CD4-positive, alpha-beta T cell treated with Interleukin-17A for 1 hour (primary cell): ENCODE results near the gene DIP2C.
"Not testable (repeated sequence)": the region's sequence is repeated elsewhere in the genome, so short reads cannot be mapped to it uniquely, and the experiment has no call there.

Source experiments
- DNase-seq: peaks from one replicate; pipeline ENCODE4 v3.0.0-alpha.2; 2020

The DIP2C gene

DNA sequence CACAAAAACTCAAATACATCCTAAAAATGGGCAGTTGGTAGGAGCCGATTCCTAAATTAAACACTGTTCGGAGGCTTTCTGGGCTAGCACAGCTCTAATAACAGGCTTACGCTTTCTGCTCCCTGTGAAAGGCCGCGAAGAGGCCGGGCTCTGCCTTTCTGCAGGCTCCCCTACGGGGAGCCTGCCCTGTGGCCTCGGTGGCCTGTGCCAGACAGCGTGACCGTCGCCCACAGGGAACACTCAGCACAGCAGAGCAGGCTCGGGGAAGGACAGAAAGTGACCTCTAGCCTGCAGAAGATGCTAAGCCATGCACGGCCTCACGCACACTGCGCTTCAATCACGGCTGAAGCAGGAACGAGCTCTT is 64.2 kb downstream of the DIP2C start:
- DNase-seq, result no peak

DNA sequence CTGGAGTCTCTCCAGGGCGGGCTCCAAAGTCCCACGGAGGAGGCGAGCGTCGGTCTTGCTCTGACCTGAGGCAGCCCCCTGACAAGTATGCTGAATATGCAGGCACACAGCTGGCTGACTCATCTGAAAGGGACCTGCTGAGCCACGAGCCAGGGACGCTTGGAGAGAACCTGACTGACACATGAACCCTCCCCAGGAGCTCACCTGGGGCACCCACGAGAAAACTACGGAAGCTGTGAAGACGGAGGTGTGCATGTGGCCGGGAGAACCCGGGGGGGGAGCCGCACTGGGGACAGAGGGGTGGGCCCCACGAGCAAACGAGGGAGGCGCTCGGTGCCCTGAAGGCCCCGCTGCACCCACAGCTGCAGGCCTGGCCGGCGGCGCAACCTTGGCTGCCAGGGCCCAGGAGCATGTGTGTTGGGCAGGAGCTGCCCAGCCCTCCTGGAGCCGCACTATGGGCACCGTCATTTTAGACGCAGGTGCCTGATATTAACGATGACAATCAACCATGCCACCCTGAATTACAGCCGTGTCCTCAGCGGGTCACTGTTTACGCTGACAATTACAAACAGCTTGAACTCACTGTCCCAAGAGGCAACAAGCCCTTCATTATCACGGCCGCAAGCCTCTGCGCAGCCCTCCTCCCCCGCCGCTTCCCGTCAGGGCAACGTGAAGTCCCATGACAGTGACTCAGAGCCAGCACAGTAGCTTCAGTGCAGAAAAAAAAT is 64.7 kb downstream of the DIP2C start:
- DNase-seq, result no peak

DNA sequence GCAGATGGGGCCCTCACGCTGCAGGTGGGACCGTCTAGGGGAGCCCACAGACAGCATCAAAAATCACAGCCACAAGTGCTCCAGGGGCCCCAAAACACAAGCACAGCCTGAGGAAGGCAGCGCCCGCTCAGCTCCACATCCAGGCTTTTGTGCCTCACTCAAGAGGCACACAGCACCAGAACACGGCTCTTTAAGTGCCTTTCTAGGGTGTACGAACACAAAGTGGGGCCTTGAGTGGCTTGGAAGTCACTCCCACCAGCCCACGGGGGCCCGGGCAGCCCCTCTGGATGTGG is 65.2 kb downstream of the DIP2C start:
- DNase-seq, result no peak

DNA sequence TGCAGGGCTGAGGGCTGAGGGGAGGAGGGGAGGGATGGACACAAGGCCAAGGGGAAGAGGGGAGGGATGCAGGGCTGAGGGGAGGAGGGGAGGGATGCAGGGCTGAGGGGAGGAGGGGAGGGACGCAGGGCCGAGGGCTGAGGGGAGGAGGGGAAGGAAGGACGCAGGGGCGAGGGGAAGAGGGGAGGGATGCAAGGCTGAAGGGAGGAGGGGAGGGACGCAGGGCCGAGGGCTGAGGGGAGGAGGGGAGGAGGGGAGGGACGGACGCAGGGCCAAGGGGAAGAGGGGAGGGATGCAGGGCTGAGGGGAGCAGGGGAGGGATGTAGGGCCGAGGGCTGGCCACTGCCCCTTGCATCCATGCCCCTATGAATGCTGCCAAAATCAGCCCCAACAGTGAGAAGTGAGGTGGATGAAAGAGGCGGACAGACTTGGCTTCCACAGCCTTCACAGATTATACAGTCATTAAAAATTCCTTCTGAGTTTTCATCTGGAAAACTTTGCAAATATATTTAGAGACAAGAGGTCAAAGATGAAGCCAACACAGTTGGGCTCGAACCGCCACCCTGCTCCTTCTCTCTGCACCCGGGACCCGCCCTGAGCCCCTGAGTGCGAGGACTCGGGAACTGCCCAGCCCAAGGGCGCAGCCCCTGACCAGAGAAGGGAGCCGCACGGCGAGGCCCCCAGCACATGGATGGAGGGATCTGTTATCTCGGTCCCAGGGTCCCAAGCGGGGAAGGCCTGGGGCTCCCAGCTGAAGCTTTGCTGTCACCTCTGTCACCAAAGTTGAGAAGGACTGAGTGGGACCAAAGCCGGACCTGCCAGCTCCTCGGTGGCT is 65.8 kb downstream of the DIP2C start:
- DNase-seq, result no peak

DNA sequence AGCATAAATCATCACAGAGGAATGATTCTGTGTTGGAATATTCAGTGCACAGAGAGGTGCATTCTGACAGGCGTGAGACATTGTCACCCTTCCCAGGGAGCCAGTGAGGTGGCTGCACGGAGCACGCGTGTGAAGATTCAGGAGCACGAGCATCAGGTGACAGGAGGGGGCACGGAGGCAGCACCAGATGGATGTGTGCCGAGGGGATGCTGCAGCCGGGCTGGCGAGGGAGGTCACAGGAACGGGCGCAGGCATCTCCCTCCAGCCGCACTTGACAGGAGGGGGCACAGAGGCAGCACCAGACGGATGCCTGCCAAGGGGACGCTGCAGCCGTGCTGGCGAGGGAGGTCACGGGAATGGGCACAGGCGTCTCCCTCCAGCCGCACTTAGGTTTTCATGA is 66.5 kb downstream of the DIP2C start:
- no peak for DNase-seq

DNA sequence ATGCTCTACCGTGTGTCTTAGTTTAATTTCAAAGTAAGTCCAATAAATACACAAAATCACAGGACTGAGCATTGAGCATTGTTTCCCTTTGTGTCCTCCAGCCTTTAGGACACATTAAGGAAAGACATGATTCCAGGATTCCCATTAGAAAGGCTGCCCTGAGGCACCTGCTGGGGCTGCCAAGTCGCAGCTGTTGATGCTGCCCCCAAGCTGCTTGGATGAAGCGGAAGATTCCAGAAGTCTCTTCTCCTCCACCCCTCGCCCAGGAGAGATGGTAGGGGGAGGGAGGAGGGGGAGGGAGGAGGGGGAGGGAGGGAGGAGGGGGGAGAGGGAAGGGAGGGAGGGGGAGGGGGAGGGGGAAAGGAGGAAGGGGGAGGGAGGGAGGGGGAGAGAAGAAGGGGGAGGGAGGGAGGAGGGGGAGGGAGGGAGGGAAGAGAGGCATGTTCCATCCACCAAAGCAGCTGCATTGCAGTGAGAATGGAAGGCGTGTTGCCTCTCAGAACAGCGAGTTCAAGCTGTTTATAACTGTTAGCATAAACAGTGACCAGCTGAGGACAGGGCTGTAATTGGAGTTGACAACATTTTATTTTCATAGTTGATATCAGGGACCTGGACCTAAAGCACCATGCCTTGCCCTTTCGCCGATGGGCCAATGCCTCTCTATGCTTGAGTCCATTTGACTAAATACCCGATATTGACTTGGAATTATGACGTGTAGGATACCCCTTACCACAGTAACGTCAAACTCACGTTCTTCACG is 67.3 kb downstream of the DIP2C start:
- no peak for DNase-seq

DNA sequence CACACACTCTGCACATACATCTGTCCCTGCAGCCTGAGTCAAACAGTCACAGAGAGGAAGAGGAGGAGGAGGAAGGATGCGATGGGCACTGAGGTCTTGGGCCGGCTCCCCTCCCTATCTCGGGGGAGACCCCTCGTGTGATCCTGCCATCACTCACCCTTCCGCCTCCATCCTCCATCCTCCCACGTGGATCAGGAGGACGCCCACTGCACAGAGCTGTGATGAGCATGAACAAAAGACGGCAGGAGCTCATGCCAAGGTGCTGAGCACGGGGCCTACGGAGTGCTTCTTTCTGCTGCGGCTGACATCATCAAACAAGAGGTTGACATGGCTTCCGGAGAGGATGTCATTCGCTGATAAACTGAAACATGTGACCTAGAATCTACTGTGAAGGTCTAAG is 68.0 kb downstream of the DIP2C start:
- DNase-seq, result no peak

DNA sequence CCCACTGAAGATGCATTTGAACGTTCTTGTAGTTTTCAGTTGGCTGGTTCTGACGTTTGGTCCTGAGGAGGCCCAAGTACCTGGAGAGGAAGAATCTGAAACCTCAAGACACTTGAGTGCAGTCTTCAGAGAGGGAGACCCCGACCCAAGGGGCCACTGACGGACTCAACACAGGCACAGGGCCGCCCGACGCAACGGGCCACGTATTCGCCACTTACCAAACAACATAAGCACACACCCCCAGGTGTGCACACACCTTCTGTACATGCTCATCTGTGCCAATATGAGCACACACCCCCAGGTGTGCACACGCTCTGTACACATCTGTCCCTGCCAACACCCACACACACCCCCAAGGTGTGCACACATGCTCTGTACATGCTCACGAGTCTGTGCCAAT is 68.5 kb downstream of the DIP2C start:
- no peak for DNase-seq

DNA sequence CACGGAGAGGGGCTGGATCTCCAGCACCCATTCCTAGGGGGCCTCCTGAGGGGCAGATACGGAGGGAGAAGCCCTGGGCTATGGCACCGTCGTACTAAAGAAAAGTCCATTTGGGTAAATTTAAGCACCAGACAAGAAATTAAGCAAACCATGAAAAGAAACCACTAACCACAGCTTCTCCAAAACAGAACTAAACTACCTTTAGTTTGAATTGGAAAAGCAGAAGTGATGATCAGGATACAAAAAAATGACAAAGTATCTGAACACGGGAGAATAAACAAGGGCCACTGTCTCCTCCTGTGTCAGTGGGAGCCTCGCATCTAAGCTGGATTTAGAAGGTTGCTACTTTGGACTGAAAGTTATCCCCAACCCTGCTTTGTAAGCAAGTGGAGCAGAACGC is 69.1 kb downstream of the DIP2C start:
- no peak for DNase-seq

DNA sequence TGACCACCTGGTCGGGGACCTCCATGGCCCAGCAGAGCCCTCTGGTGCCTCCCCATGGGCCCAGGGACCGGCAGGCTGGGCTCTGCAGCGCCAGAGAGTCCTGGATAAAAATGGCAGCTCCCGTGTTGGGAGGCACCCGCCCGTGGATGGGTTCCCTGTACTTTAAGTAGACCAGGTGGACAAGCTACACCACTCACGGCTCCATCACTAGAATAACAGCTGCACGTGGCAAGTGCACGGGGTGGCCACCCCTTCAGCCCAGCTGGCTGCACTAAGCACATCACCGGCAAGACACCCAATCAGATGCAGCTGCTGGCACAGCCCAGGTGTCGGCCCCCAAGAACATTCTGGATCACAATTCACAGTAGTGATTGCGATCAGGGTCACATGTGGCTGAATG is 69.8 kb downstream of the DIP2C start:
- no peak for DNase-seq

DNA sequence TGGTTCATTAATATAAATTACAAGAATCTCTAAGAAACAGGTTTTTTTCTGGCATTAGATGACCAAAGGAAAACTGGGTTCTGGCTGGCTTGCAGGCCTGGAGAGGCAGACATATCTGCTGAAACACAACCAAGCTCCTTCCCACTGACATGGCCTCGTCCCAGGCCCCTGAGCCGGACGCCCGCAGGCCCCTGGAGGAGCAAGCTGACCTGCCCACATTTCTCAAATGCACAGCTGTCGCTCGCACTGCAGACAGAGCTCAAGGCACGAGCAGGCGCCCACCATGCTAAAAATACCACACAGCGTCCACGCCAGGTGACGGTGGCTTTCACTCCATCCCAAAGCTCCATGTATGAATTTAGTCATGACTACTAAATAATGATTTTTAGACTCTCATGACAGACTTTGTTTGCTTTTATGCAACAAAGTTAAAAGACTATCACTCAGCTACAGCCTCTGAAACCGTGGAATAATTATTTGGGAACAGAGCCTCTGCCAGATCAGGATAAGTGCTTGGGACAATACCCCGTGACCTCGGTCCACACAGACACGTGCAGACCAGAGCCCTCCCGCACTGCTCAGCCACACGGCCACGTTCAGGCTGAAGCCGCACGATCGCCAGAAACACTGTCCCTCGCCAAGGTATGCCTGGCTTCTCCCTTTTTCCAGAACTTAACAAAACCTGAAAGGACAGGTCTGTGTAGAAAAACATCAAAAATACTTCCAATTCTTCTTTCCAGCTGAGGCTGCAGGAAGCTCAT is 71.1 kb downstream of the DIP2C start:
- no peak for DNase-seq

DNA sequence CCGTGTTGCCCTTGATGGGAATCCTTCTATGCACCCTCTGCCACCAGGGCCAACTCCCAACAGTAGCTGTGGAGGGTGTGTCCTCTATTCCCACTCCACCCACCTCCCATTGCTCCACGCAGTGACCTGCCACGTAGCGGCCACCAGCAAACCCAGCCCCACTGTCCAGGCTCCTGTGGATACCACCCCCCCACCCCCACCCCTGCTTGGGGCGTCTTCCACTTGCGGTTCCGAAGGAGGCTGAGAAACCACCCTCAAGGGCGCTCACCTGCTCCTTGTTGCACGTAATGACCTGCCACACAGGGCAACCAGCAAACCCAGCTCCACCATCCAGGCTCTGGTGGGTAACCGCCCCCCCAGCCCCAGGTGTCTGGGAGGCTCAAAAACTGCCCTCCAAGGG is 72.0 kb downstream of the DIP2C start:
- no peak for DNase-seq

DNA sequence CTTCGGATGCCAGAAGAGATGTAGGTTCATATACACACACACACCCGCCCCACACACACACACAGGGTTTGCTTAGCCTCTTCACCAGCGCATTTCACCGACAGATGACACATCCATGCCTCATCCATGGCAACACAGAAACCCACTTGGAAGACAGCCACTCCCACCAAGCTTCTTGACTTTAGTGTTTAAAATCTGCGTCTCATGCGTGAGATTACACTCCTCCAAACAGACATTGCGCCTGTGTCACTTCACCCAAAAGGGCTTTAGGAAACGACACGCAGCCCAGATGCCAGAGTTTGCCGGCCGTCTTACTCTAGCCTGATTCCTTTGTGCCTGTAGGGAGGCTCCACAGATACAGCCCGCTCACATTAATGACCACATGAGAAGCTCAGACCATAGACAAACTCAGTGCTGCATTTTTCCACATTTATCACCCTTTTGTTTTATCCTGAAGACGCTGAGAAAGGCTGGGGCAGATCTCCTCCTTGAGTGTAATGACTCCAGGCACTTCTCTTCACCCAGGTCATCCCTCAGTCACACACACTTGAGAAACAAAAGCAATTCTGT is 73.8 kb downstream of the DIP2C start:
- DNase-seq, result no peak

DNA sequence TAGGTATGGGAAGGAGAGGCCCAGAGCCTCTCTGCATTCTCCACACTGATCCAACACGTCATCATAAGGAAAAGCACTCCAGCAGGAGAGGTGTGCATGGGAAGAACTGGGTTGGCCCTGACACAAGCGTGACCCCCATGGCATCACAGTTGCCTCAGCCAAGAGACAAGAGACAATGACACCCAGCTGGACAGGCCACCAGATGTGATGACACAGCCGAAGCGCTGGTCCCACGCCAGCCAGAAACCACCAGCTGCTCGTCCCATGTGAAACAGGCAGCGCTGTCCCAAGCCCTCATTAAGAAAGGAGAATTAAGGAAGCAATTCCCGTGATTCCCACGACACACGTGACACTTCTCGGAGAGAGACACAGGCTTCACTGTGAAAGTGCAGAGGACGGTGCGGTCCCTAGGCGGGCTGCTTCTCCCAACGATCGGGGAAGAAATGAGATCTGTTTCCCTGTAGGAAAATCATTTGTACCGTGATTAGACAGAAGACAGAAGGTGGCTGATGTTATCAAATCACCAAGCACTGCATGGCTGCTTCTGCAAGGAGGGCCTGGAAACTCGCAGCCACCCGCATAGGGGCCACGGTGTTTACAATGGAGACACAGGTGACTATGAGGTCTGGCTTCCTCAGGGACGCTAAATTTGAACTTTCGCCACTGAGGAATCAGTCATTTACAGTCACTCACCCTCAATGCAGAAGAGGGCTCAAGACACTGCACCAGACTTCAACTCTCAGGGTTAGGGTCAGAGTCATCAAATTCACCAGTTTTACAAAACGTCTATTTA is 74.5 kb downstream of the DIP2C start:
- no peak for DNase-seq

DNA sequence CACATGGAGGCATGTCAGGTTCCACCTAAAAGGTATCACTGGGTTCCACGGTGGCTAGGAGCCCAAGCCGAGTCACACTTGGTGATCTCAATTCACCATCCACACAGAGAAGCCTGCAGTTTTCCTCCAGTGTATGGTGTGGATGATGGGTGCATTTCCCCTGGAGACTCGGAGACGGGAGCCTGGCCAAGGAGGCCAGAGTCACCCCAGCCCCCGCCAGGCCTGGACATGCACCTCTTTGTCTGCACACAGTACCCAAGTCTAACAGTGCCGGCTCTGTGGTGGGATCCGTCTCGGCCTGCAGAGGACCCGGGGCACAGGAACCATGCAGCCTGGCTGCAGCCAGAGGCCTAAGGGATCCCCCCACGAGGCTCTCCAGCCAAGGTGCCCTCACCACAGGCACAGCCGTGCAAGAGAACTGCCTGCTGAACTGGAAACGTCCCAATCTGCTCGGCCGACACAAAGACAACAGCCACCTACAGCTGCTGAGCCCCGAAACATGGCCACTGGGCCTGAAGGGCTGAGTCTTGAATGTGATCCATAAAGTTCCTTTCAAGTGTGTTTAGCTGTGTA is 75.2 kb downstream of the DIP2C start:
- no peak for DNase-seq

DNA sequence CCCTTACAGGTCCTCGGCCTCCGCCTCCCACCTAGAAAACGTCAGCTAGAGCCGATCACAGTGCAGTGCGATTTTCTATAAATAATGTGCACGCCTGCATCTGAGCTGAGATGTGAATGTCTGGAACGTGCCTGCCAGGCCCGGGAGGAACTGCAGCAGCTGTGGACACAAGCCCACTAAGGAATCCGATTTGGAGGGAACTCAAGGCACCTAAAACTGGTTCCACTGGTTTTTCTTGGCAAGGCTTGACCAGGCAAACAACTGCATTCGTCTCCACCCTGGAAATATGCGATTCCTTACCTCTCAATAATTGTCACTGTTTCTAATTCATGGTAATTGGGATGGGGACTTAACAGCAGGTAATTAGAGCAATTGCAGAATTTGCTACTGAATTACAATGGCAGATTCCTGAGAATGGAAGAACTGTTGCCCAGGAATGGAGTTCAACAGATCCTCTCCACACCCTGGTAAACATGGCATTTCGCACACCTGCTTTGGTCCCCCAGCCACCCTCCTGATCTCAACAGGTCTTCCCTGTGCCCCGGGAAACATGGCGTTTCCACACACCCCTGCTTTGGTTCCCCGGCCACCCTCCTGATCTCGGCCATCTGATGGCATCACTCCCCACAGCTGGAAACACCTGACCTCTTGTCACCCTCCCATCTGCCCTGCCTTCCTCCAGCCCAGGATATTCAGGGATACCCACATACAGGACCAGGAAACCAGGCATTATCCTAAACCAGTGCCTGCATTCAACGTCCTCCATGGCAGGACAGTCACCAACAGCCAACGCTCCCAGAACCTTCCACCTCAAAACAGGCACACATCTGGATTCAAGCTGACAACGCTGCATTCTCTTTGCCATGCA is 76.0 kb downstream of the DIP2C start:
- no peak for DNase-seq

DNA sequence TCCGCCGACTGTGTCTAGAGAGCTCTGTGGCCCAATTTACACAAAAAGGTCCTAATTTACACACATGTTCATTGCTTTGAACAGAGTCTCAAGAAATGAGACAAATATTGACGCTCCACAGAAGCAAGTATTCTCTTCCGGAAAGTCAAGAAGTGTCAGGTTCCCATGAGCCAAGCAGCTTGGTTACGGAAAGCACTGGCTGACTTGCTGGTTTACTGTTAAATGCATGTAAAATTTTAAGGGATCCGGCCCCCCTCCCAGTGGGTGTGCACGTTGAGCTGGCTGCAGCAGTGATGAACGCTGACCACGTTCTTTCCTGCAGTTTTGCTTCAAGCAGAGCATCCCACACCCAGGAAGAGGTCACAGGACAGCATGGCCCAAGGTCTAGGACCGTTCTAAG is 76.8 kb downstream of the DIP2C start:
- no peak for DNase-seq

DNA sequence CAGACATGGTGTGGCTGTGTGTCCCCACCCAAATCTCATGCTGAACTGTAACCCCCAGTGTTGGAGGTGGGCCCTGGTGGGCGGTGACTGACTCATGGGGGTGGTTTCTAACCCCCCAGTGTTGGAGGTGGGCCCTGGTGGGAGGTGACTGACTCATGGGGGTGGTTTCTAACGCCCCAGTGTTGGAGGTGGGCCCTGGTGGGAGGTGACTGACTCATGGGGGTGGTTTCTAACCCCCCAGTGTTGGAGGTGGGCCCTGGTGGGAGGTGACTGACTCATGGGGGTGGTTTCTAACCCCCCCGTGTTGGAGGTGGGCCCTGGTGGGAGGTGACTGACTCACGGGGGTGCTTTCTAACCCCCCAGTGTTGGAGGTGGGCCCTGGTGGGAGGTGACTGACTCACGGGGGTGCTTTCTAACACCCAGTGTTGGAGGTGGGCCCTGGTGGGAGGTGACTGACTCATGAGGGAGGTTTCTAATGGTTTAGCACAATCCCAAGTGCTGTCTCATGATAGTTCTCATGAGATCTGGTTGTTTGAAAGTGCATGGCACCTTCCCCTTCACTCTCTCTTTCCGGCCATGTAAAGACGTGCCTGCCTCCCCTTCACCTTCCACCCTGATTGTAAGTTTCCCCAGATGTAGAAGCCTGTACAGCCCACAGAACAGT is 78.7 kb downstream of the DIP2C start:
- not testable (repeated sequence) for DNase-seq

DNA sequence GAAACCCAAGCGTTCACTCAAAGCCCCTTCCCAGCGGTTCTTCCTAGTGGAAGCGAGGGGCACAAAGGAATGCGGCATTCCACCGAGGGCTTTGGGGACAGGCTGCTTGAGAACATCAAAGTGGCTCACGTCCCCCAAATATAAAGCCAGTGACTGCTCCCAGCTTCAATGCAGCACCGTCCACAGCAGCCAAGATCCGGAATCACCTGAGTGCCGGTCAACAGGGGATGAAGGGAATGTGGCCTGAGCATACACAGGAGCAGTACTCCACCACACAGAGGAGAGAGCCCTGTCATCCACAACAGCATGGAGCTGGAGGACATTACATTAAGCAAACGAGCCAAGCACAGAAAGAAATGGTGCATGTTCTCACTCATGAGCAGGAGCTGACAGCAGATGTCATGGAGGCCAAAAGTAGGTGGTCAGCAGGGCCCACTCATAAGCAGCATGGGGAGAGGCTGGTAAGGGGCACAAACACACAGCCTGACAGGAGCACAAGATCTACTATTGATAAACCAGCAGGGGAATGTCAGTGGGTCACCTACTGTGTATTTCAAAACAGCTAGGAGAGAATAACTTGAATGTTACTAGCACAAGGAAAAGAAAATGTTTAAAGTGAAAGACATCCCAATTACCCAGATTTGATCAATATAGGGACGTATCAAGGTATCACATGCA is 79.5 kb downstream of the DIP2C start:
- no peak for DNase-seq

DNA sequence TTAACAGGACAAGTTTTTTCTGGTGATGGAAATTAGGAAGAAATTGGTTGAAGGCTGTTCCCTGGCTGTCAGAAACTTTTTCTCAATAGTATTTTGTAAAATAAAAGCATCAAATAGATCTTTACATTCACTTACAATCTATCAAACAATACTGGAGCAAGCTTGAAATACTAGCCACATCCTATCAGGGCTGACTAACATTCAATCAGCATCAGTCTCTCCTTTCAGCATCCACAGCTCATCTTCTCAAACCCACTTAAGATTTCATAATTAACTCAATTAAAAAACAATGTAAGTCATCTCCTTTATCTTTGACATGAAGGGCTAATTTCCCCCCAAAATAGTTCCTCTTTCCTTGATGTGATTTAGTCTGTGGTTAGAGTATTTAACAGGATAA is 80.2 kb downstream of the DIP2C start:
- DNase-seq, result no peak
